Uterus (tissue), 2 donors: ENCODE measurements around the gene TTC8.

Experiments used
- POLR2A ChIP-seq, 2 donors: fragments of 450-650 bp; IDR thresholded peaks; one replicate each; pipeline ENCODE4 v1.6.1; 2016; ENCODE audit warnings: antibody characterized with exemption in 2 of 2, mild to moderate bottlenecking in 1 of 2, moderate library complexity in 1 of 2
- TF ChIP-seq, protein P1 (sequence below), 4 experiments: fragments of 200-600 bp in 2 of 4; fragments of 450-650 bp in 2 of 4; sonication (generic) in 2 of 4; IDR thresholded peaks; one replicate each; pipeline ENCODE4 v1.5.1; 2016 to 2019; ENCODE audit warnings: antibody characterized with exemption in 4 of 4, mild to moderate bottlenecking in 2 of 4, moderate library complexity in 1 of 4

DNA sequence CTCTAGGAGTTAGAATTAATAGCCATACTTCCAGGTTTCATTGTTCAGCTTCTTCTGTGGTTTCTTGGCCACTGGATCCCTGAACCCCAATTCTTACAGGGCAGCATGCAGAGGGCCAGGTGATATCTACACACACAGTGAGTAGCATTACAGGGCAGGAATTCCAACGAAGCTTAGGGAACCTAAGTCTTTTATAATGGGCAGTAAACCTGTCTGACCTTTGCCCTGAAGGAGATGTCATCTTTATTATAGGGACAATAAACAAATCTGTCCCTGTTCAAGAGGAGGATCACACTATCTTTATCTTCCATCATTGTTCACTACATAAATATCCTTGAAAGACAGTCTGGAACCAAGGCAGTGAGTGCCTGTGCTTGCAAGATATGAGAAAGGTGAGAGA lies 20.0 kb upstream of the TTC8 start:
- no peak for TF ChIP-seq POLR2A (IDR thresholded peaks at IDR 0.05)
- TF ChIP-seq, protein P1, sequence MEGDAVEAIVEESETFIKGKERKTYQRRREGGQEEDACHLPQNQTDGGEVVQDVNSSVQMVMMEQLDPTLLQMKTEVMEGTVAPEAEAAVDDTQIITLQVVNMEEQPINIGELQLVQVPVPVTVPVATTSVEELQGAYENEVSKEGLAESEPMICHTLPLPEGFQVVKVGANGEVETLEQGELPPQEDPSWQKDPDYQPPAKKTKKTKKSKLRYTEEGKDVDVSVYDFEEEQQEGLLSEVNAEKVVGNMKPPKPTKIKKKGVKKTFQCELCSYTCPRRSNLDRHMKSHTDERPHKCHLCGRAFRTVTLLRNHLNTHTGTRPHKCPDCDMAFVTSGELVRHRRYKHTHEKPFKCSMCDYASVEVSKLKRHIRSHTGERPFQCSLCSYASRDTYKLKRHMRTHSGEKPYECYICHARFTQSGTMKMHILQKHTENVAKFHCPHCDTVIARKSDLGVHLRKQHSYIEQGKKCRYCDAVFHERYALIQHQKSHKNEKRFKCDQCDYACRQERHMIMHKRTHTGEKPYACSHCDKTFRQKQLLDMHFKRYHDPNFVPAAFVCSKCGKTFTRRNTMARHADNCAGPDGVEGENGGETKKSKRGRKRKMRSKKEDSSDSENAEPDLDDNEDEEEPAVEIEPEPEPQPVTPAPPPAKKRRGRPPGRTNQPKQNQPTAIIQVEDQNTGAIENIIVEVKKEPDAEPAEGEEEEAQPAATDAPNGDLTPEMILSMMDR (IDR thresholded peaks at IDR 0.05) = no peak
